ENCODE measurements around the gene PRR5.
"Not testable (repeated sequence)": the region's sequence is repeated elsewhere in the genome, so short reads cannot be mapped to it uniquely, and the experiment has no call there.

DNA sequence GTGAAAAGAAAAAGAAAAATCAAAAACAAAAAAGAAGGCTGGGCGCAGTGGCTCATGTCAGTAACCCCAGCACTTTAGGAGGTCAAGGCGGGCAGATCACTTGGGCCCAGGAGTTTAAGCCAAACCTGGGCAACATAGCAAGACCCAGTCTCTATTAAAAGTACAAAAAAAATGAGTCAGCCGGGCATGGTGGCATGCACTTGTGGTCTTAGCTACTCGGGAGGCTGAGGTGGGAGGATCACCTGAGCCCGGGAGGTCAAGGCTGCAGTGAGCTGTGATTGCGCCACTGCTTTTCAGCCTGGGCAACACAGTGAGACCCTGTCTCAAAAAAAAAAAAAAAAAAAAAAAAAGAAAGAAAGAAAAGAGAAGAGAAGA, 26.0 kb upstream of the PRR5 start:
- not testable (repeated sequence) for TF ChIP-seq CTCF, MAX (IDR thresholded peaks at IDR 0.05; ENCODE audit: low read depth, low read length)
